Activated naive CD4-positive, alpha-beta T cell treated with anti-CD3 and anti-CD28 coated beads, Interleukin-2, amount 10 ng/mL, durations not matched to agents 7 days and 5 days (primary cell): Measurements from ENCODE around the gene SDHAF2.
"Not testable (repeated sequence)": the region's sequence is repeated elsewhere in the genome, so short reads cannot be mapped to it uniquely, and the experiment has no call there.

ENCODE experiments used
- CTCF ChIA-PET: fragments of 350-600 bp; sonication (Branson Sonifier 250); formaldehyde crosslinking; loops from one replicate; lab custom pipeline; 2021; ENCODE audit warnings: antibody characterized with exemption; lab: Charles Lee
- DNase-seq: peaks from one replicate; pipeline ENCODE4 v3.0.0-alpha.2; 2020
- H3K27ac Mint-ChIP-seq: one replicate; pipeline ENCODE4 v1.8.0; 2021; ENCODE audit warnings: mild to moderate bottlenecking, moderate library complexity, mixed read lengths
- H3K27me3 Mint-ChIP-seq: one replicate; pipeline ENCODE4 v1.8.0; 2021; ENCODE audit warnings: mild to moderate bottlenecking, mixed read lengths
- H3K36me3 Mint-ChIP-seq: one replicate; pipeline ENCODE4 v1.8.0; 2021; ENCODE audit warnings: mixed read lengths
- H3K4me1 Mint-ChIP-seq: one replicate; pipeline ENCODE4 v1.8.0; 2021; ENCODE audit warnings: mixed read lengths
- H3K4me3 Mint-ChIP-seq: one replicate; pipeline ENCODE4 v1.8.0; 2021; ENCODE audit warnings: mild to moderate bottlenecking, moderate library complexity, mixed read lengths
- H3K9me3 Mint-ChIP-seq: one replicate; pipeline ENCODE4 v1.8.0; 2021; ENCODE audit warnings: mixed read lengths

Gene SDHAF2

DNA sequence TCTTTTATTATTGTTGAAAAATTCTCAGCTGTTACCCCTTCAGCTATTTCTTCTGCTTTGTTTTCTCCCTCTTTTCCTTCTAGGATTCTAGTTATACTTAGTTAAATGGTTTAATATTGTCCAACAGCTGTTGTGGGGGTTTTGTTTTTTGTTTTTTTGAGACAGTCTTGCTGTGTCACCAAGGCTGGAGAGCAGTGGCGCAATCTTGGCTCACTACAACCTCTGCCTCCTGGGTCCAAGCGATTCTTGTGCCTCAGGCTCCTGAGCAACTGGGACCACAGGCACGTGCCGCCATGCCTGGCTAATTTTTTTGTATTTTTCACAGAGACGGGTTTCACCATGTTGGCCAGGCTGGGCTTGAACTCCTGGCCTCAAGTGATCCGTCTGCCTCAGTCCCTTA, 12.7 kb downstream of the SDHAF2 start:
- peaks cover 4% of the 10 kb centered on the region for H3K4me1 Mint-ChIP-seq
- no peak for DNase-seq
- CTCF ChIA-PET, result interaction anchor here (0.9 to 1.4 kb wide), 2 partner anchors 57 to 75 kb away, joined by 3 read pairs; no protein-coding TSS in a partner anchor
- H3K36me3 Mint-ChIP-seq, result peaks cover 57% of the 10 kb centered on the region
- H3K4me3 Mint-ChIP-seq, result no peak overlapping the region
- H3K9me3 Mint-ChIP-seq, result no peaks in the 10 kb centered on the region
- H3K27me3 Mint-ChIP-seq, result no peaks in the 10 kb centered on the region
- H3K27ac Mint-ChIP-seq, result no peak overlapping the region

DNA sequence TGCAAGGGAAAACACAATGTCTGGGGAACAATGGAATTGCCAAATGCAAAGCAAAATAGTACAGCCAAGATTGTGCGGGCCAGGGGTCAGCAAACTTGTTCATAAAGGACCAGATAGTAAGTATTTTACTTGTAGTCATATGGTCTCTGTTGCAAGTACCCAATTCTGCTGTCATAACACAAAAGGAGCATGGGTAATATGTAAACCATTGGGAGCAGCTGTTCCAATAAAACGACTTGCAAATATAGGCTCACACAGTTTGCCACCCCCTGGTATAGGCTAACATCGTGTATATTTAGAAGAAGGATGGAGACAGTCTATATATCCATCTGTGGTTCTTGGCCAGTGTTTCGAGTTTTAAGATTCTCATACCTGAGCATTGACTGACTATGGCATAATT, 15.6 kb downstream of the SDHAF2 start:
- H3K27ac Mint-ChIP-seq, result no peak overlapping the region

DNA sequence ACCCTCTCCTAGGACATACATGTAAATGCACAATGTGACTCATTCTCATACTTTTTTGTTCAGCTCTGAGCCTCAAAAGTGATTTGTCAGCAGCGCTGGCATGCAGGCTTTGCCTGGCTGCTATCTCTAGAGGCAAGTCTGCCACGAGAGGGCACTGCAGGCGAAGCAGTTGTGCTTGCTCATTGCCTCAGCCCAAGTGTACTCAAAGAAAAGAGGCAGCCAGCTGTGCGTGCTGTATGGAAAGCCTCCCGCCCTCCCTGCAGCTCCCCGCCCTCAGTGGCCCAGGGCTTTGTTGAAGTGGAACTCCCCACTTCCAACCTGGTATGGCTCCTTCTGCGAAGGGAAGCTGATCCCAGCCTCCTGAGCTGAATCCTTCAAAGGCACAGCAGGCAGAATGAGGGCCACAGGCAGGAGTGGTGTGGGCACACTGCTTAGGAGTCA, 16.3 kb downstream of the SDHAF2 start:
- peak; percentile 88 for DNase-seq
- H3K9me3 Mint-ChIP-seq, result no peaks in the 10 kb centered on the region
- peaks cover 58% of the 10 kb centered on the region for H3K36me3 Mint-ChIP-seq
- no peaks in the 10 kb centered on the region for H3K27me3 Mint-ChIP-seq
- no peak overlapping the region for H3K27ac Mint-ChIP-seq
- CTCF ChIA-PET, result interaction anchor here (0.8 to 3.8 kb wide), 24 partner anchors 11 to 191 kb away, joined by 3 to 54 read pairs (median 6); partner anchors contain the start of genes CPSF7 and TMEM216
- peaks cover 4% of the 10 kb centered on the region for H3K4me1 Mint-ChIP-seq
- no peak overlapping the region for H3K4me3 Mint-ChIP-seq

More for the DNA sequence above, 15.6 kb downstream of the SDHAF2 start:
- Mint-ChIP-seq H3K9me3 (no peaks in the 10 kb centered on the region), H3K36me3 (peaks cover 54% of the 10 kb centered on the region), H3K4me1 (peaks cover 4% of the 10 kb centered on the region), H3K27me3 (no peaks in the 10 kb centered on the region), H3K4me3 (no peak overlapping the region)
- CTCF ChIA-PET, result interaction anchor here (0.9 to 3.8 kb wide), 16 partner anchors 10 to 192 kb away, joined by 3 to 54 read pairs (median 6); partner anchors contain the start of genes CPSF7 and TMEM216
- no peak for DNase-seq

DNA sequence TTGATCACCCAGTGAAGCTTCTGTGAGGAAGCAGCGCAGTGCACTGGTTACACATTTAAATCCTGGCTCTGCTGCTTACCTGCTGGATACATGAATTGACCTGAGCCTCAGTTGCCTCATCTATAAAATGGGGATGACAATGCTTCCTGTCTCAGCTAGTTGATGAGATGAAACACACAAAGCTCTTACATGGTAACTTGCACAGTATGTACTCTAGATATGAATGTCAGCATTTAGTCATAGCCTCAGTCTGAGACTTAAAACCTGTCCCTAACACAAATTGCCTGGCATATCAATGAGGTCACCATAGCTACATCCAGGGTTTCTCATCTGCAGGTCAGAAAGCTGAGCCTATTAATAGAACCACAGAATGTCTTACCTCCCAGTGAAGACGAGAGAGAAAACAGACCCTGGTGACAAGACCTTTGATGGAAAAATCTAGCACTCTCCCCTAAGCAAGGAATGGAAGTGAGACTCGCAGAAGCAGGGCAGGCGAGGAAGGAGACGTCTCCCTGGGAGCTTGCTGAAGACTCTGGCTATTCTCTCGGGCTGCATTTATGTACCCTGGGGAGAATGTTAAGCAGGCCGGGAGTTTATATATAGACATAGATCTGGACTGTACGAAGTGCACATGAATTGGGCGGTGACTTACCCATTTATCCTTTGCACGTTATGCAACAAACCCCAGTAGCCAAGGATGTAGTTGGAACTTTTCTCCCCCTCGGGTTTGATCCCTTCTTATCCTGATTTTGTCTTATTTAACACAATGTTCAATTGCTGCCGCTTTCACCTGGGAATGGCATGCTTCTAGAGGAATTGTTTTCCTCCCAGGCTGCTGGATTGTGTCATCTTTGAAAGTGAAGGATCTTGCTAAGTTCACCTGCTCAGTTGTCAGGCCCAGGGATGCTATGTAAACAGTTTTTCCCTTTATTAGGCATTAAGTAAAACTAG, 18.0 kb downstream of the SDHAF2 start:
- no peak for DNase-seq
- H3K4me3 Mint-ChIP-seq, result no peak overlapping the region
- H3K9me3 Mint-ChIP-seq, result no peaks in the 10 kb centered on the region
- CTCF ChIA-PET, result interaction anchor here (0.7 to 3.8 kb wide), 15 partner anchors 9 to 189 kb away, joined by 3 to 54 read pairs (median 4); no protein-coding TSS in a partner anchor
- H3K4me1 Mint-ChIP-seq, result peaks cover 4% of the 10 kb centered on the region
- H3K27me3 Mint-ChIP-seq, result no peaks in the 10 kb centered on the region
- H3K36me3 Mint-ChIP-seq, result peaks cover 52% of the 10 kb centered on the region
- H3K27ac Mint-ChIP-seq, result peak overlapping the region; percentile 21

DNA sequence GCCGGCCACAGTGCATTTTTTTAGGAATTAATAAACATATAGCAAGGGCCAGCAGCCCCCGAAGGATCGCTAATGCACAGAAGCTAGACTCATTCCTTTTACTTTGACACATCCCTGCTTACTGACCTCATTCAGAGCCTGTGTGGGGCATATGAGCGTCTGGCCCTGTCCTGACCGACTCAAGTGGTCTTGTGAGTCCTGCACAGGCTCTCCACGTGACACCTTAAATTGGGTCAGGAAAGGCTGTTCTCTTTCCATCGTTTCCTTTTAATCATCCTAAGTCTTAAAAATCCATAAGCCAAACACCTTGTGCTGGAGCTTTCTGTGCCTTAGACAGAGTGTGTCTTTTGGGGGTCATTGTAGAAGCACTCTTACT, 18.6 kb downstream of the SDHAF2 start:
- H3K36me3 Mint-ChIP-seq, result peaks cover 46% of the 10 kb centered on the region
- H3K4me3 Mint-ChIP-seq, result no peak overlapping the region
- DNase-seq, result no peak
- H3K27ac Mint-ChIP-seq, result no peak overlapping the region
- H3K9me3 Mint-ChIP-seq, result no peaks in the 10 kb centered on the region
- no peaks in the 10 kb centered on the region for H3K27me3 Mint-ChIP-seq
- H3K4me1 Mint-ChIP-seq, result peaks cover 4% of the 10 kb centered on the region
- CTCF ChIA-PET, result interaction anchor here (1.2 to 1.7 kb wide), 3 partner anchors 13 to 69 kb away, joined by 4 to 7 read pairs (median 6); no protein-coding TSS in a partner anchor

DNA sequence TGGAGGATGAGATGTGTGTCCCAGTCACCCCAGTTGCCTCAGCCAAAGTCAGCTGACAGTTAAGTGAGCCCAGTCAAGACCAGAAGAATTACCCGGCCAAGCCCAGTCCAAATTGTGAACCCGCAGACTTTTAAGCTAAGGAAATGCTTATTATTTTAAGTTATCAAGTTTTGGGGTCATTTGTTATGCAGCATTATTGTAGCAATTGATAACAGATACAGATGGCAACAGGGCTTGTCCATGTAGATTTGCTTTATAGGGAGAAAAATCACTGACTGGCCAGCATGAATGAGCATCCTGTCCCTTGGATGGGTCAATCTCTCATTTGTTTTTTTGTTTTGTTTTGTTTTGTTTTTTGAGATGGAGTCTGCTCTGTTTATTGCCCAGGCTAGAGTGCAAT, 22.9 kb downstream of the SDHAF2 start:
- no peak overlapping the region for H3K27ac Mint-ChIP-seq
- H3K4me1 Mint-ChIP-seq, result no peaks in the 10 kb centered on the region
- peaks cover 33% of the 10 kb centered on the region for H3K36me3 Mint-ChIP-seq
- no peak for DNase-seq
- H3K9me3 Mint-ChIP-seq, result no peaks in the 10 kb centered on the region
- CTCF ChIA-PET, result interaction anchor here (1.2 to 1.7 kb wide), 2 partner anchors 17 to 64 kb away, joined by 5 to 9 read pairs; no protein-coding TSS in a partner anchor
- H3K27me3 Mint-ChIP-seq, result no peaks in the 10 kb centered on the region
- no peak overlapping the region for H3K4me3 Mint-ChIP-seq

DNA sequence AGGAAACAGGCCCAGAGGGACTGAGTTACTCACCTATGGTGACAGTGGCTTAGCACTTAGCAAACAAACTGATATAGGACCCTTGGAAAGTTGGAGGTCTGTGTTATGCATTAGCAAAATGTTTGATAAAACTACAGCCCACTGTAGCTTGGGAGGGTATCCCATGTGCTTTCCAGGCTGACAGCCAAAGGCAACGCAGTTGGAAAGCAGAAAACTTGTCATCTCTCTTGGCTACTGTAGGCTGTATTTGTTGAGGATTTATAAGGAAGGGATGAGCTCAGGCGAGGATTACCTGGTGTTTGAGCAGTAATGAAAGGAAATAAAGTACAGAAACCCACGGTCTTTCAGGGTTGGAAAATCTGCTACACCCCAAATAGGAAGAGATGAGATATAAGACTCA, 23.8 kb downstream of the SDHAF2 start:
- no peak for DNase-seq
- Mint-ChIP-seq H3K27ac (no peak overlapping the region), H3K27me3 (no peaks in the 10 kb centered on the region), H3K36me3 (peaks cover 25% of the 10 kb centered on the region), H3K9me3 (no peaks in the 10 kb centered on the region), H3K4me3 (no peak overlapping the region), H3K4me1 (no peaks in the 10 kb centered on the region)
- CTCF ChIA-PET, result interaction anchor here (1.5 kb wide), 1 partner anchor 18 kb away, joined by 8 read pairs; no protein-coding TSS in a partner anchor

DNA sequence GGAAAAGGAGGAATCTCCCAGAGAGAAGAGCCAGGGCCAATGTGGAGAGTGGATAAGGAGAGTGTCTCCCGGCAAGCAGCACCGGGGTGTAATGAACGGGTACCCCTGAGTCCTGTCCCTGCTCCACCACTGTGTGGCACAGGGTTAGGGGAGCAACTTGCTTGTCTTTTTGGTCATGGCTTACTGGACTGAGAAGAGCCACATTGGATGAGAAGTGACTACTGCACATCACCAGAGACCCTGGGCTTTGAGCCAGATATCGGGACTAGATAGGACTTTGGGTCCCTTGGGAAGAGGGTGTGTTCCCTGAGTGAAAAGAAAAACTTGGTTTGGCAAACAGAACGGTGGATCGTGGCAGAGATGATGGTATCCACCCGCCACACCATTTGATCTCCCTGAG, 24.6 kb downstream of the SDHAF2 start:
- no peak overlapping the region for H3K27ac Mint-ChIP-seq
- H3K36me3 Mint-ChIP-seq, result peaks cover 20% of the 10 kb centered on the region
- H3K9me3 Mint-ChIP-seq, result no peaks in the 10 kb centered on the region
- H3K4me3 Mint-ChIP-seq, result no peak overlapping the region
- H3K27me3 Mint-ChIP-seq, result no peaks in the 10 kb centered on the region
- no peak for DNase-seq
- no peaks in the 10 kb centered on the region for H3K4me1 Mint-ChIP-seq
- CTCF ChIA-PET, result interaction anchor here (1.5 kb wide), 1 partner anchor 19 kb away, joined by 8 read pairs; no protein-coding TSS in a partner anchor

DNA sequence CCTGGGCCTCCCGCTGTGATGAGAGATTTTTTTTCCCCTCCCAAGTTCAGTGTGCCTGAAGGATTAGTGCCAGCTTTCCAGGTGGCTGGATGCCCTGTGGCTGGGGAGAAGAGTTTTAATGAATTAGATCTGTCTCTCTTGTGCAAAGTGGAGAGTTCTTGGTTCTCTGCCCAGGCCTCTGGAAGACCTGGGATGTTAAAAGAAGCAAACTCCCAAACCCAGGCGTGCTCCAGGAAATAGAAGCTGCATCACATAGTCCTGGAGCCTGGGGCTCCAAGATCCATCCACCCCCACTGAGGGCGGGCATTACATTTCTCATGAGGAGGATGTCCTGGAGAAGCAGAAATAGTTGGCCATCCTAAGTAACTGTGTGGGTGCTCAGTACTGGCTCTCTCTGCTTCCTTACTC, 30.6 kb downstream of the SDHAF2 start:
- DNase-seq, result no peak
- H3K9me3 Mint-ChIP-seq, result no peaks in the 10 kb centered on the region
- H3K4me3 Mint-ChIP-seq, result no peak overlapping the region
- CTCF ChIA-PET, result interaction anchor here (2.1 kb wide), 1 partner anchor 58 kb away, joined by 4 read pairs; no protein-coding TSS in a partner anchor
- peaks cover 6% of the 10 kb centered on the region for H3K36me3 Mint-ChIP-seq
- H3K4me1 Mint-ChIP-seq, result no peaks in the 10 kb centered on the region
- no peak overlapping the region for H3K27ac Mint-ChIP-seq
- no peaks in the 10 kb centered on the region for H3K27me3 Mint-ChIP-seq

DNA sequence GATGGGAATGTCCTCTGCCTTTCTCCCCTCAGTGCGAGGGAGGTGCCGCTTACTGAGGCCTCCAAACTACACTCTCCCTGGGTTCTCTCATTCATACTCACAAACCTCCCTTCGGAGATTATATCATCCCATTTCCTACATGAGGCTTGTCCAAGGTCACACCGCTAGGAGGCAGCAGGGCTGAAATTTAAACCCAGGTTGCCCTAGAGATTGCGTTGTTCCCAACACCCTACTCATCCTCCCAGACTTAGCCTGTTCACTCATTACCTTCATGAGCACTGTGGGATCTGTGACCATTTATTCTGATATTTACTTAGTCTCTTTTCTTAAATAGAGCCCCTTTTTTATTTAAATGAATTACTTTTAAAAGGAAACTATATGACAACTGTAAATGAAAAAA, 31.1 kb downstream of the SDHAF2 start:
- CTCF ChIA-PET, result no interaction called here
- H3K9me3 Mint-ChIP-seq, result no peaks in the 10 kb centered on the region
- no peak overlapping the region for H3K4me3 Mint-ChIP-seq
- DNase-seq, result no peak
- H3K27me3 Mint-ChIP-seq, result no peaks in the 10 kb centered on the region
- H3K4me1 Mint-ChIP-seq, result no peaks in the 10 kb centered on the region
- H3K36me3 Mint-ChIP-seq, result peaks cover 6% of the 10 kb centered on the region
- peak overlapping the region; percentile 58 for H3K27ac Mint-ChIP-seq

DNA sequence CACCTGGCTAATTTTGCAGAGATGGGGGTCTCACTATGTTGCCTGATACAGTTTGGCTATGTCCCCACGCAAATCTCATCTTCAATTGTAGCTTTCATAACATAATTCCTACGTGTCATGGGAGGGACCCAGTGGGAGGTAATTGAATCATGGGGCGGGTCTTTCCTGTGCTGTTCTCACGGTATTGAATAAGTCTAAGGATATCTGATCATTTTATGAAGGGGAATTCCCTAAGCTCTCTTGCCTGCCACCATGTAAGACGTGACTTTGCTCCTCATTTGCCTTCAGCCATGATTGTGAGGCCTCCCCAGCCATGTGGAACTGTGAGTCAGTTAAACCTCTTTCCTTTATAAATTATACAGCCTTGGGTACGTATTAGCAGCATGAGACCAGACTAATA, 37.7 kb downstream of the SDHAF2 start:
- H3K9me3 Mint-ChIP-seq, H3K4me3 Mint-ChIP-seq, H3K27ac Mint-ChIP-seq, H3K27me3 Mint-ChIP-seq, H3K4me1 Mint-ChIP-seq, DNase-seq, H3K36me3 Mint-ChIP-seq: not testable (repeated sequence)
- CTCF ChIA-PET, result interaction anchor here (1.2 to 1.6 kb wide), 3 partner anchors 10 to 50 kb away, joined by 4 to 6 read pairs (median 5); no protein-coding TSS in a partner anchor

DNA sequence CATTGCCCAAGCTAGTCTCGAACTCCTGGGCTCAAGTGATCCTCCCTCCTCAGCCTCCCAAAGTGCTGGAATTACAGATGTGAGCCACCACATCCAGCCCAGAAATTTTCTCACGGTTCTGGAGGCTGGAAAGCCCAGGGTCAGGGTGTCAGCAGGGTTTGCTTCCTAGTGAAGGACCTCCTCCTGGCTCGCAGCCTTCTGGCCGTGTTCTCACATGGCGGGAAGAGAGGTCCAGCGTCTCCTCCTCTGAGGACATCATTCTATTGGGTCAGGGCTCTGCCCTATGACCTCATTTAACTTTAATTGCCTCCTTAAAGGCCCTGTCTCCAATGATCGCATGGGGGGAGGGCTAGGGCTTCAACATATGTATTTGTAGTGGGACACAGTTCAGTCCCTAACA, 38.1 kb downstream of the SDHAF2 start:
- H3K27ac Mint-ChIP-seq, result no peak overlapping the region
- DNase-seq, result no peak
- H3K4me1 Mint-ChIP-seq, result no peaks in the 10 kb centered on the region
- H3K4me3 Mint-ChIP-seq, result no peak overlapping the region
- CTCF ChIA-PET, result interaction anchor here (1.2 to 1.6 kb wide), 3 partner anchors 9 to 49 kb away, joined by 4 to 6 read pairs (median 5); no protein-coding TSS in a partner anchor
- no peaks in the 10 kb centered on the region for H3K27me3 Mint-ChIP-seq
- H3K36me3 Mint-ChIP-seq, result peaks cover 8% of the 10 kb centered on the region
- no peaks in the 10 kb centered on the region for H3K9me3 Mint-ChIP-seq

DNA sequence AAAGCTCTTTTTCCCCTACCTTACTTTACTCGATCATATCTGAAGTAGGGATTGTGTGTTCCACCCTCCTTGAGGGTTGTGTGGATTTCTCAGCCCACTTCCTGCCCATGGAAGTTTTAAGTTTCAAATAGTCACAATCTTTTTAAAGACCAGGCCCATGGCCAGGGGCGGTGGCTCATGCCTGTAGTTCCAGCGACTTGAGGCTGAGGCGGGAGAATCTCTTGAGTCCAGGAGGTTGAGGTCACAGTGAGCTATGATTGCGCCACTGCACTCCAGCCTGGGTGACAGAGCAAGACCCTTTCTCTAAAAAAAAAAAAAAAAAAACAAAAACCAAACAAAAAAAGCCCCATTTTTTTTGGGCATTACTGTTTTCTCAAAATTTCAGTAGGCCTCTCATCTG, 42.4 kb downstream of the SDHAF2 start:
- no peaks in the 10 kb centered on the region for H3K9me3 Mint-ChIP-seq
- H3K4me1 Mint-ChIP-seq, result no peaks in the 10 kb centered on the region
- peaks cover 4% of the 10 kb centered on the region for H3K36me3 Mint-ChIP-seq
- CTCF ChIA-PET, result interaction anchor here (1.0 to 2.1 kb wide), 5 partner anchors 10 to 155 kb away, joined by 4 to 9 read pairs (median 5); no protein-coding TSS in a partner anchor
- H3K27me3 Mint-ChIP-seq, result no peaks in the 10 kb centered on the region
- no peak for DNase-seq
- H3K4me3 Mint-ChIP-seq, result no peak overlapping the region
- H3K27ac Mint-ChIP-seq, result no peak overlapping the region

DNA sequence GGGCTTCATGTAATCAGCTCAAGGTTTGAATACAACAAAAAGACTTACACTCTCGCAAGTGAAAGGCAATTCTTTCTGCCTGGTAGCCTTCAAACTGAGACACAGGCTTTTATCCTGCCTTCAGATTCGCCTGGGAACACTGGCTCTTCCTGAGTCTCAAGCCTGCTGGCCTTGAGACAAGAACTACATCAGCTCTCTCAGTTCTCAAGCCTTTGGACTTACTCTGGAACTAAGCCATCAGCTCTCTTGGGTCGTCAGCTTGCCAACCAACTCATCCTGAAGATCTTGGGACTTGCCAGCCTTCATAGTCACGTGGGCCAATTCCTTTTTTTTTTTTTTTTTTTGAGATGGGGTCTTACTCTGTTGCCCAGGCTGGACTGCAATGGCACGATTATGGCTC, 42.9 kb downstream of the SDHAF2 start:
- Mint-ChIP-seq H3K27me3 (no peaks in the 10 kb centered on the region), H3K4me1 (no peaks in the 10 kb centered on the region), H3K36me3 (peaks cover 4% of the 10 kb centered on the region), H3K9me3 (no peaks in the 10 kb centered on the region), H3K27ac (no peak overlapping the region), H3K4me3 (no peak overlapping the region)
- CTCF ChIA-PET, result interaction anchor here (0.8 to 2.1 kb wide), 5 partner anchors 9 to 208 kb away, joined by 3 to 9 read pairs (median 5); no protein-coding TSS in a partner anchor
- DNase-seq, result no peak
